ENCODE measurements around the gene HEXD. TPM values are rescaled to one million over a fixed set of nuclear protein-coding genes. Genes with fewer than 3 reads are reported as not detected.

Gene HEXD
- total and polyA plus RNA-seq, 4 donors = 5.6 to 19.9 (median 12.2) TPM

GRCh38 chr17:82468692-82469091 is 50.5 kb downstream of the HEXD start:
- H3K27ac ChIP-seq (ENCODE audit: low read depth in 1 of 2, low read length in 2 of 2) = no peak overlapping the region
- no peaks in the 10 kb centered on the region for H3K27me3 ChIP-seq (ENCODE audit: control insufficient read depth in 4 of 4, insufficient read depth in 4 of 4, low read length in 3 of 4)
- no peak for DNase-seq (ENCODE audit: low spot score)
- TF ChIP-seq RAD21 (IDR thresholded peaks at IDR 0.05) (no peak), HNF4G (IDR thresholded peaks at IDR 0.05) (no peak), ATF3 (IDR thresholded peaks at IDR 0.05) (no peak), RXRA (IDR thresholded peaks at IDR 0.05) (no peak), FOXA2 (IDR thresholded peaks at IDR 0.05) (no peak), REST (IDR thresholded peaks at IDR 0.05) (no peak), MAX (IDR thresholded peaks at IDR 0.05) (no peak), TAF1 (conservative IDR thresholded peaks at IDR 0.05) (no peak)
- H3K9ac ChIP-seq (ENCODE audit: low read depth in 1 of 2, low read length in 2 of 2) = no peak overlapping the region
- H3K36me3 ChIP-seq (ENCODE audit: control insufficient read depth in 4 of 4, insufficient read depth in 3 of 4, low read depth in 1 of 4, low read length in 3 of 4) = peaks cover 13 to 43% (median 29%) of the 10 kb centered on the region in 4 donors
- no peak overlapping the region for H3K4me3 ChIP-seq (ENCODE audit: low read depth in 1 of 3, low read length in 3 of 3)
- no peaks in the 10 kb centered on the region for H3K4me1 ChIP-seq (ENCODE audit: control insufficient read depth in 4 of 4, insufficient read depth in 4 of 4, low read length in 3 of 4)
- no peaks in the 10 kb centered on the region for H3K9me3 ChIP-seq (ENCODE audit: control insufficient read depth in 4 of 4, low read length in 3 of 4)
- WGBS = 90% methylated on average over 7 of the region's 7 CpGs

GRCh38 chr17:82470065-82470464 is 51.9 kb downstream of the HEXD start:
- Histone ChIP-seq H3K27ac (ENCODE audit: low read depth in 1 of 2, low read length in 2 of 2) (no peak overlapping the region), H3K4me3 (ENCODE audit: low read depth in 1 of 3, low read length in 3 of 3) (no peak overlapping the region), H3K36me3 (ENCODE audit: control insufficient read depth in 4 of 4, insufficient read depth in 3 of 4, low read depth in 1 of 4, low read length in 3 of 4) (peaks cover 9 to 46% (median 25%) of the 10 kb centered on the region in 4 donors), H3K9ac (ENCODE audit: low read depth in 1 of 2, low read length in 2 of 2) (no peak overlapping the region), H3K27me3 (ENCODE audit: control insufficient read depth in 4 of 4, insufficient read depth in 4 of 4, low read length in 3 of 4) (no peaks in the 10 kb centered on the region), H3K9me3 (ENCODE audit: control insufficient read depth in 4 of 4, low read length in 3 of 4) (no peaks in the 10 kb centered on the region), H3K4me1 (ENCODE audit: control insufficient read depth in 4 of 4, insufficient read depth in 4 of 4, low read length in 3 of 4) (no peaks in the 10 kb centered on the region)
- TF ChIP-seq CTCF (IDR thresholded peaks at IDR 0.05; ENCODE audit: low read depth, low read length, missing input control) = no peak
- no peak for TF ChIP-seq SP1 (IDR thresholded peaks at IDR 0.05)
- TF ChIP-seq REST (IDR thresholded peaks at IDR 0.05) = no peak
- no peak for TF ChIP-seq HNF4A (conservative IDR thresholded peaks at IDR 0.05)
- 98% methylated on average over 7 of the region's 7 CpGs for WGBS
- no peak for DNase-seq (ENCODE audit: low spot score)

Measured in liver (tissue), 9 donors.